K562 (cell line): ENCODE data around the gene RUFY2. TPM values are rescaled to one million over a fixed set of nuclear protein-coding genes. Genes with fewer than 3 reads are reported as not detected.
A peak's percentile ranks its signal among the peaks of the same experiment; 100 is the strongest.

ENCODE experiments used
- ATF2 ChIP-seq: sonication (generic); formaldehyde crosslinking; IDR thresholded peaks from 2 replicates; pipeline ENCODE4 v1.8.1; 2022; ENCODE audit warnings: missing genetic modification reagents
- DMBX1 ChIP-seq: fragments of 250-450 bp; sonication (Bioruptor Pico); IDR thresholded peaks from 2 replicates; pipeline ENCODE4 v1.8.0; 2022; ENCODE audit warnings: inconsistent platforms, mild to moderate bottlenecking, moderate library complexity, borderline replicate concordance
- ELK3 ChIP-seq: fragments of 450-650 bp; formaldehyde crosslinking; IDR thresholded peaks from 2 replicates; pipeline ENCODE4 v1.4.0; 2020; ENCODE audit warnings: mild to moderate bottlenecking
- ETV1 ChIP-seq: fragments of 450-650 bp; conservative IDR thresholded peaks from 2 replicates; pipeline ENCODE4 v1.6.1; 2016; ENCODE audit warnings: missing genetic modification characterization, control low read depth, low read depth, missing compliant biosample characterization
- HMGXB4 ChIP-seq: sonication (generic); formaldehyde crosslinking; IDR thresholded peaks from 2 replicates; pipeline ENCODE4 v1.8.1; 2023; ENCODE audit warnings: mild to moderate bottlenecking, missing genetic modification reagents
- MTA1 ChIP-seq: fragments of 450-650 bp; IDR thresholded peaks from 2 replicates; pipeline ENCODE4 v1.6.1; 2017; ENCODE audit warnings: borderline replicate concordance
- MYNN ChIP-seq, 2 experiments: sonication (generic); formaldehyde crosslinking in 1 of 2; IDR thresholded peaks; 2 replicates each; pipeline versions ENCODE4 v1.5.0 to v1.6.1; 2016 to 2020; ENCODE audit warnings: antibody characterized with exemption in 1 of 2, missing genetic modification reagents in 1 of 2
- NCOR1 ChIP-seq: fragments of 450-650 bp; IDR thresholded peaks from 2 replicates; pipeline ENCODE4 v1.6.1; 2016; ENCODE audit warnings: mild to moderate bottlenecking, moderate library complexity
- PHF20 ChIP-seq: fragments of 450-650 bp; IDR thresholded peaks from 2 replicates; pipeline ENCODE4 v1.6.1; 2018; ENCODE audit not compliant: partially characterized antibody
- PKNOX1 ChIP-seq: fragments of 450-650 bp; IDR thresholded peaks from 2 replicates; pipeline ENCODE4 v1.6.1; 2016
- POLR3G ChIP-seq: IDR thresholded peaks from 2 replicates; pipeline ENCODE4 v1.6.1; 2011; ENCODE audit not compliant: insufficient read length, insufficient replicate concordance; ENCODE audit errors: extremely low read depth
- RFX5 ChIP-seq: IDR thresholded peaks from 2 replicates; pipeline ENCODE4 v1.6.1; 2011; ENCODE audit warnings: low read depth, mild to moderate bottlenecking, improper control_type of control experiment, low read length
- SAP30 ChIP-seq: fragments of 200-600 bp; sonication (generic); IDR thresholded peaks from 2 replicates; pipeline ENCODE4 v1.6.1; 2012; ENCODE audit warnings: borderline replicate concordance, low read depth, mild to moderate bottlenecking, moderate library complexity, low read length, control low read depth, inconsistent platforms; ENCODE audit not compliant: insufficient read depth, poor library complexity, severe bottlenecking
- SMARCE1 ChIP-seq: fragments of 450-650 bp; IDR thresholded peaks from 2 replicates; pipeline ENCODE4 v1.7.1; 2016; ENCODE audit warnings: mild to moderate bottlenecking
- SP1 ChIP-seq: sonication (generic); formaldehyde crosslinking; IDR thresholded peaks from 2 replicates; pipeline ENCODE4 v1.8.1; 2022; ENCODE audit warnings: mild to moderate bottlenecking, missing genetic modification reagents
- U2AF1 ChIP-seq: fragments of 200-400 bp; formaldehyde crosslinking; optimal IDR thresholded peaks from 2 replicates; pipeline ENCODE3; 2017; ENCODE audit warnings: mild to moderate bottlenecking, low read depth, low read length, moderate library complexity
- ZNF184 ChIP-seq: sonication (generic); formaldehyde crosslinking; IDR thresholded peaks from 2 replicates; pipeline ENCODE4 v1.5.0; 2020; ENCODE audit warnings: missing genetic modification reagents
- ZNF280A ChIP-seq: fragments of 450-650 bp; IDR thresholded peaks from 2 replicates; pipeline ENCODE4 v1.6.1; 2018; ENCODE audit warnings: mild to moderate bottlenecking, low read depth; ENCODE audit not compliant: partially characterized antibody
- ZNF316 ChIP-seq: fragments of 450-650 bp; IDR thresholded peaks from 2 replicates; pipeline ENCODE4 v1.6.1; 2016
- ZSCAN32 ChIP-seq: fragments of 450-650 bp; formaldehyde crosslinking; IDR thresholded peaks from 2 replicates; pipeline ENCODE4 v1.4.0; 2020; ENCODE audit warnings: mild to moderate bottlenecking, moderate library complexity
- polyA plus RNA-seq, 8 experiments: library from polyadenylated mRNA; depleted of rRNA in 4 of 8; stranded (reverse) in 5 of 8; unstranded in 3 of 8; fragments of >200 nt; fragmentation: Nextera tagmentation in 2 of 8; fragmentation: Illumina TruSeq in 1 of 8; extraction: Ambion mirVana in 2 of 8; extraction: Trizol in 1 of 8; gene quantifications; 2 replicates each; pipeline versions ENCODE4 v1.2.1 to v1.2.3, GENCODE V29; 2011 to 2014; ENCODE audit warnings: inconsistent platforms in 1 of 8, missing spikeins in 1 of 8
- total RNA-seq, 7 experiments: library from RNA; depleted of rRNA in 6 of 7; stranded (reverse); fragments of >200 nt in 6 of 7; fragmentation: Illumina TruSeq in 2 of 7; extraction: Trizol in 2 of 7; gene quantifications; 2 replicates each; pipeline versions ENCODE4 v1.2.1 to v1.2.3, GENCODE V29; 2011 to 2021; ENCODE audit warnings: low replicate concordance in 1 of 7

RUFY2 gene
- total and polyA plus RNA-seq, 9 of the 15 experiments (the other 6 are each of a cell fraction or from before 2014, with no cell fraction given), result 3.7 to 20.1 (median 12.6) TPM

- TF ChIP-seq POLR3G (no peak), ETV1 (tag) (no peak), ZNF280A (no peak), PKNOX1 (peak; percentile 34), U2AF1 (no peak), ZNF184 (CRISPR knock-in tag) (no peak), MYNN (IDR thresholded peaks at IDR 0.05) (no peak), MYNN (CRISPR knock-in tag; IDR thresholded peaks at IDR 0.05) (no peak), NCOR1 (no peak), HMGXB4 (CRISPR knock-in tag) (no peak), SAP30 (no peak), RFX5 (0 out of 2 replicates have a peak, but pooled peaks have one; percentile 7), ATF2 (CRISPR knock-in tag) (0 out of 2 replicates have a peak, but pooled peaks have one; percentile 25), MTA1 (0 out of 2 replicates have a peak, but pooled peaks have one; percentile 41), PHF20 (no peak), ELK3 (CRISPR knock-in tag) (no peak), ZNF316 (no peak), ZSCAN32 (CRISPR knock-in tag) (no peak), SP1 (CRISPR knock-in tag) (no peak), SMARCE1 (0 out of 2 replicates have a peak, but pooled peaks have one; percentile 72), DMBX1 (no peak)
Observed at GRCh38 chr10:68330852-68331454, 76.1 kb downstream of the RUFY2 start (continued).
